T-helper 2 cell treated with Interferon-gamma antibody and Interleukin-4, amounts not matched to agents 100 ng/mL and 5 ng/mL, for 36 hours (primary cell): ENCODE data around the gene SH3BP4. TPM values are rescaled to one million over a fixed set of nuclear protein-coding genes. Genes with fewer than 3 reads are reported as not detected.

Source experiments
- intact Hi-C: fragments of 100-400 bp; cut with micrococcal nuclease; formaldehyde crosslinking; loops from one replicate; pipeline ENCODE4 v1.15.1; 2023
- total RNA-seq: library from RNA; stranded (reverse); gene quantifications from 2 replicates; pipeline ENCODE4 v1.2.3, GENCODE V29; 2022

SH3BP4 gene
- total RNA-seq, 1 donor from 2014 or later = not detected

GRCh38 chr2:234982096-234982834 is 30.4 kb downstream of the SH3BP4 start:
- intact Hi-C loops = no loop called here

- intact Hi-C loops = no loop called here
Measured at GRCh38 chr2:234983011-234983726, 31.4 kb downstream of the SH3BP4 start.

- intact Hi-C loops = no loop called here
Measured at GRCh38 chr2:234985608-234986245, 33.9 kb downstream of the SH3BP4 start.

GRCh38 chr2:234986390-234986789 is 34.6 kb downstream of the SH3BP4 start:
- intact Hi-C loops = no loop called here

- intact Hi-C loops = no loop called here
Measured at GRCh38 chr2:234986876-234987720, 35.3 kb downstream of the SH3BP4 start.

GRCh38 chr2:234987754-234988153 is 35.9 kb downstream of the SH3BP4 start:
- intact Hi-C loops = no loop called here

GRCh38 chr2:234988491-234988890 is 36.7 kb downstream of the SH3BP4 start:
- intact Hi-C loops = no loop called here

GRCh38 chr2:234989183-234989701 is 37.4 kb downstream of the SH3BP4 start:
- intact Hi-C loops = no loop called here

- intact Hi-C loops = no loop called here
Measured at GRCh38 chr2:234990300-234990699, 38.5 kb downstream of the SH3BP4 start.

GRCh38 chr2:234991290-234991689 is 39.5 kb downstream of the SH3BP4 start:
- intact Hi-C loops = no loop called here

- intact Hi-C loops = no loop called here
Measured at GRCh38 chr2:234991793-234992192, 40.0 kb downstream of the SH3BP4 start.

- intact Hi-C loops = no loop called here
Measured at GRCh38 chr2:234992196-234992595, 40.4 kb downstream of the SH3BP4 start.

GRCh38 chr2:234992624-234993349 is 41.0 kb downstream of the SH3BP4 start:
- intact Hi-C loops = no loop called here

GRCh38 chr2:234993541-234993981 is 41.7 kb downstream of the SH3BP4 start:
- intact Hi-C loops = no loop called here

GRCh38 chr2:234994438-234995321 is 42.9 kb downstream of the SH3BP4 start:
- intact Hi-C loops = no loop called here

GRCh38 chr2:234995332-234996068 is 43.7 kb downstream of the SH3BP4 start:
- intact Hi-C loops = no loop called here

GRCh38 chr2:234996069-234996940 is 44.5 kb downstream of the SH3BP4 start:
- intact Hi-C loops = no loop called here

- intact Hi-C loops = no loop called here
Measured at GRCh38 chr2:234996941-234997270, 45.1 kb downstream of the SH3BP4 start.
